Dedifferentiated amniotic fluid mesenchymal stem cell (primary cell): ENCODE data around the gene MMADHC.

ENCODE experiments used
- DNase-seq: peaks from one replicate; pipeline ENCODE4 v3.0.0-alpha.2; 2016; ENCODE audit errors: extremely low spot score

The MMADHC gene

GRCh38 chr2:149587220-149587949 lies at the start of gene MMADHC:
Gene MMADHC (minus strand): TSS chr2:149587775. CDS start chr2:149587097, 678 bp downstream.
- DNase-seq = peak; percentile 96

GRCh38 chr2:149634103-149634502 lies 46.5 kb upstream of the MMADHC start:
- no peak for DNase-seq

GRCh38 chr2:149630445-149630844 lies 42.9 kb upstream of the MMADHC start:
- no peak for DNase-seq

- DNase-seq = no peak
These were observed 41.5 kb upstream of the MMADHC start for GRCh38 chr2:149629026-149629425.

- DNase-seq = no peak
These were observed 39.7 kb upstream of the MMADHC start for GRCh38 chr2:149627111-149627801.

- no peak for DNase-seq
These were observed 38.1 kb upstream of the MMADHC start for GRCh38 chr2:149625671-149626070.

- no peak for DNase-seq
These were observed 37.7 kb upstream of the MMADHC start for GRCh38 chr2:149625271-149625670.

- no peak for DNase-seq
These were observed 34.8 kb upstream of the MMADHC start for GRCh38 chr2:149622343-149622742.

GRCh38 chr2:149617476-149617875 lies 29.9 kb upstream of the MMADHC start:
- DNase-seq = peak; percentile 45

- DNase-seq = peak; percentile 44
These were observed 29.3 kb upstream of the MMADHC start for GRCh38 chr2:149616681-149617456.

- peak; percentile 46 for DNase-seq
These were observed 26.1 kb upstream of the MMADHC start for GRCh38 chr2:149613704-149614103.

- no peak for DNase-seq
These were observed 24.5 kb upstream of the MMADHC start for GRCh38 chr2:149612122-149612521.

GRCh38 chr2:149611100-149611820 lies 23.7 kb upstream of the MMADHC start:
- DNase-seq = no peak

- DNase-seq = no peak
These were observed 18.8 kb upstream of the MMADHC start for GRCh38 chr2:149606251-149606811.

GRCh38 chr2:149603248-149603647 lies 15.7 kb upstream of the MMADHC start:
- DNase-seq = no peak

- DNase-seq = no peak
These were observed 13.7 kb upstream of the MMADHC start for GRCh38 chr2:149601141-149601796.

- DNase-seq = peak; percentile 89
These were observed 10.2 kb upstream of the MMADHC start for GRCh38 chr2:149597668-149598326.

- no peak for DNase-seq
These were observed 9.6 kb upstream of the MMADHC start for GRCh38 chr2:149597050-149597667.

- DNase-seq = no peak
These were observed 8.9 kb upstream of the MMADHC start for GRCh38 chr2:149596471-149596870.
